A673 (cell line): ENCODE data around the gene PAQR5. TPM values are rescaled to one million over a fixed set of nuclear protein-coding genes. Genes with fewer than 3 reads are reported as not detected.

Source experiments
- BruUV-seq: library from RNA; stranded (reverse); fragments of 400-500 nt; replicated peaks from 2 replicates; lab custom pipeline; 2021; lab: Mats Ljungman, UMichigan
- CTCF ChIA-PET: fragments of 300-600 bp; sonication (Branson Sonifier 250); formaldehyde crosslinking; loops from one replicate; lab custom pipeline; 2022; ENCODE audit warnings: antibody characterized with exemption; lab: Charles Lee
- POLR2A ChIA-PET: fragments of 300-600 bp; sonication (Branson Sonifier 250); formaldehyde crosslinking; loops from one replicate; lab custom pipeline; 2022; ENCODE audit warnings: antibody characterized with exemption; ENCODE audit not compliant: low non-redundant PET; lab: Charles Lee
- DNase-seq: peaks from one replicate; pipeline ENCODE4 v3.0.0-alpha.2; 2015; ENCODE audit warnings: low spot score
- H3K27ac ChIP-seq: fragments of 200-600 bp; sonication (generic); 2 replicates; pipeline ENCODE4 v1.5.1; 2016; ENCODE audit warnings: mixed run types, low read depth, mild to moderate bottlenecking, mixed read lengths, antibody characterized with exemption, low read length; ENCODE audit not compliant: poor library complexity, severe bottlenecking
- H3K27me3 ChIP-seq: fragments of 200-600 bp; sonication (generic); replicated peaks from 2 replicates; pipeline ENCODE4 v1.6.1; 2017; ENCODE audit warnings: mixed run types, low read depth, mild to moderate bottlenecking, mixed read lengths, antibody characterized with exemption, low read length; ENCODE audit not compliant: insufficient read depth, poor library complexity
- H3K36me3 ChIP-seq: fragments of 200-600 bp; sonication (generic); 2 replicates; pipeline ENCODE4 v1.6.1; 2016; ENCODE audit warnings: mixed run types, mild to moderate bottlenecking, mixed read lengths, antibody characterized with exemption, low read length; ENCODE audit not compliant: insufficient read depth, poor library complexity, severe bottlenecking
- H3K4me1 ChIP-seq: fragments of 200-600 bp; sonication (generic); 2 replicates; pipeline ENCODE4 v1.6.1; 2017; ENCODE audit warnings: mixed run types, mild to moderate bottlenecking, mixed read lengths, antibody characterized with exemption, low read length; ENCODE audit not compliant: insufficient read depth, poor library complexity, severe bottlenecking
- H3K4me3 ChIP-seq: fragments of 200-600 bp; sonication (generic); 2 replicates; pipeline ENCODE4 v1.5.1; 2016; ENCODE audit warnings: low read depth, mixed run types, mild to moderate bottlenecking, mixed read lengths, low read length; ENCODE audit not compliant: poor library complexity, severe bottlenecking
- H3K9me3 ChIP-seq: fragments of 200-600 bp; sonication (generic); 2 replicates; pipeline ENCODE4 v1.6.1; 2016; ENCODE audit warnings: mixed run types, low read depth, mild to moderate bottlenecking, mixed read lengths, antibody characterized with exemption, low read length; ENCODE audit not compliant: poor library complexity, severe bottlenecking
- CTCF ChIP-seq: fragments of 300-800, 200-600 bp; sonication (generic); conservative IDR thresholded peaks from 2 replicates; pipeline ENCODE4 v1.5.1; 2017; ENCODE audit warnings: low read depth, mild to moderate bottlenecking, antibody characterized with exemption, low read length, moderate library complexity, mixed read lengths
- EZH2 ChIP-seq: fragments of 200-600 bp; sonication (generic); IDR thresholded peaks from 2 replicates; pipeline ENCODE4 v1.6.1; 2017; ENCODE audit warnings: borderline replicate concordance, low read depth, mild to moderate bottlenecking, mixed read lengths, antibody characterized with exemption, low read length; ENCODE audit not compliant: poor library complexity, severe bottlenecking
- intact Hi-C: fragments of 100-400 bp; cut with micrococcal nuclease; formaldehyde crosslinking; loops from one replicate; pipeline ENCODE4 v1.10.0; 2022; ENCODE audit not compliant: unreplicated experiment
- total RNA-seq: library from RNA; stranded (reverse); gene quantifications from 2 replicates; pipeline ENCODE4 v1.2.3, GENCODE V29; 2021

The PAQR5 gene
- total RNA-seq, 1 experiment from 2014 or later: 19.1 TPM

GRCh38 chr15:69405110-69405509 lies 106.4 kb downstream of the PAQR5 start:
- Histone ChIP-seq H3K27me3 (no peaks in the 10 kb centered on the region), H3K27ac (no peak overlapping the region), H3K9me3 (no peaks in the 10 kb centered on the region), H3K4me3 (no peak overlapping the region), H3K36me3 (no peaks in the 10 kb centered on the region), H3K4me1 (peaks cover 8% of the 10 kb centered on the region)
- TF ChIP-seq EZH2 (no peak), CTCF (no peak)
- ChIA-PET CTCF (no interaction called here), POLR2A (no interaction called here)
- no peak for DNase-seq
- no TSS peak for BruUV-seq
- intact Hi-C loops: no loop called here

- CTCF ChIA-PET: no interaction called here
- no peaks in the 10 kb centered on the region for H3K9me3 ChIP-seq
- H3K27me3 ChIP-seq: no peaks in the 10 kb centered on the region
- intact Hi-C loops: no loop called here
- POLR2A ChIA-PET: no interaction called here
- no peak for DNase-seq
- H3K36me3 ChIP-seq: no peaks in the 10 kb centered on the region
- no peak overlapping the region for H3K27ac ChIP-seq
- peaks cover 8% of the 10 kb centered on the region for H3K4me1 ChIP-seq
- TF ChIP-seq CTCF (no peak), EZH2 (no peak)
- no TSS peak for BruUV-seq
- H3K4me3 ChIP-seq: no peak overlapping the region
Observed at GRCh38 chr15:69407719-69408400, 109.1 kb downstream of the PAQR5 start.

- H3K9me3 ChIP-seq: no peaks in the 10 kb centered on the region
- H3K4me1 ChIP-seq: peaks cover under 1% of the 10 kb centered on the region
- no peak overlapping the region for H3K4me3 ChIP-seq
- H3K27ac ChIP-seq: no peak overlapping the region
- no peaks in the 10 kb centered on the region for H3K27me3 ChIP-seq
- no TSS peak for BruUV-seq
- ChIA-PET CTCF (no interaction called here), POLR2A (no interaction called here)
- DNase-seq: no peak
- no peaks in the 10 kb centered on the region for H3K36me3 ChIP-seq
- intact Hi-C loops: no loop called here
- TF ChIP-seq CTCF (no peak), EZH2 (no peak)
Observed at GRCh38 chr15:69408841-69409240, 110.1 kb downstream of the PAQR5 start.
